CD4-positive, alpha-beta T cell treated with Interleukin-1 beta for 1 hour (primary cell): ENCODE measurements around the gene HES2.
"Not testable (repeated sequence)": the region's sequence is repeated elsewhere in the genome, so short reads cannot be mapped to it uniquely, and the experiment has no call there.

Experiments
- DNase-seq, 2 donors: peaks; one replicate each; pipeline ENCODE4 v3.0.0-alpha.2; 2020 to 2022

The HES2 gene

GRCh38 chr1:6435129-6435528 lies 15.4 kb upstream of the HES2 start:
- DNase-seq: no peak

GRCh38 chr1:6434186-6434585 lies 14.5 kb upstream of the HES2 start:
- no peak for DNase-seq

GRCh38 chr1:6431645-6432579 lies 12.2 kb upstream of the HES2 start:
- DNase-seq: not testable (repeated sequence)

GRCh38 chr1:6429660-6430411 lies 10.1 kb upstream of the HES2 start:
- DNase-seq: not testable (repeated sequence)

- DNase-seq: not testable (repeated sequence)
These were observed 8.7 kb upstream of the HES2 start for GRCh38 chr1:6428453-6428852.

- no peak for DNase-seq
These were observed 8.0 kb upstream of the HES2 start for GRCh38 chr1:6427441-6428390.

GRCh38 chr1:6426972-6427350 lies 7.2 kb upstream of the HES2 start:
- DNase-seq: no peak

- no peak for DNase-seq
These were observed 6.7 kb upstream of the HES2 start for GRCh38 chr1:6426277-6426971.

GRCh38 chr1:6425658-6426057 lies 5.9 kb upstream of the HES2 start:
- DNase-seq: no peak

GRCh38 chr1:6424619-6425593 lies 5.2 kb upstream of the HES2 start, which contains the start of gene ESPN:
Gene ESPN (plus strand): TSS chr1:6424776. CDS start chr1:6424956, 180 bp downstream.
- no peak for DNase-seq

- DNase-seq: no peak
These were observed 4.4 kb upstream of the HES2 start for GRCh38 chr1:6424000-6424565.

GRCh38 chr1:6423321-6423999 lies 3.7 kb upstream of the HES2 start:
- peak; percentile 58 to 75 for DNase-seq

GRCh38 chr1:6421266-6421665 lies 1.5 kb upstream of the HES2 start:
- no peak for DNase-seq

- DNase-seq: no peak
These were observed 829 bp upstream of the HES2 start for GRCh38 chr1:6420454-6421042.

GRCh38 chr1:6419397-6419803 lies 319 bp downstream of the HES2 start:
- DNase-seq: no peak

GRCh38 chr1:6418668-6419396 lies 887 bp downstream of the HES2 start:
- no peak for DNase-seq

GRCh38 chr1:6417961-6418667 lies 1.6 kb downstream of the HES2 start:
- DNase-seq: no peak

- DNase-seq: no peak
These were observed 2.8 kb downstream of the HES2 start for GRCh38 chr1:6416906-6417305.
